HEK293 (cell line): ENCODE data around the gene IRF1.
"Not testable (repeated sequence)": the region's sequence is repeated elsewhere in the genome, so short reads cannot be mapped to it uniquely, and the experiment has no call there.

ENCODE experiments used
- ZNF121 ChIP-seq: fragments of 450-650 bp; formaldehyde crosslinking; IDR thresholded peaks from 2 replicates; pipeline ENCODE4 v1.5.1; 2016; ENCODE audit warnings: missing biosample characterization, missing genetic modification characterization
- ZNF274 ChIP-seq, 2 experiments: fragments of 200-500 bp in 1 of 2; fragments of 450-650 bp in 1 of 2; sonication (Bioruptor generic) in 1 of 2; formaldehyde crosslinking in 1 of 2; IDR thresholded peaks; 2 replicates each; pipeline versions ENCODE4 v1.5.1 to v1.6.1; 2014 to 2016; ENCODE audit warnings: borderline replicate concordance in 1 of 2, inconsistent platforms in 1 of 2, low read length in 1 of 2, missing biosample characterization in 1 of 2, missing genetic modification characterization in 1 of 2
- ZNF324 ChIP-seq: fragments of 450-650 bp; formaldehyde crosslinking; IDR thresholded peaks from 2 replicates; pipeline ENCODE4 v1.5.1; 2016; ENCODE audit warnings: missing biosample characterization, missing genetic modification characterization
- TF ChIP-seq, protein P1 (sequence below): fragments of 450-650 bp; formaldehyde crosslinking; conservative IDR thresholded peaks from 2 replicates; pipeline ENCODE4 v1.5.1; 2016; ENCODE audit warnings: low read depth, missing biosample characterization, missing genetic modification characterization

- TF ChIP-seq ZNF274 (IDR thresholded peaks at IDR 0.05; ENCODE audit: low read length); ZNF274 (tag by site-specific recombination; IDR thresholded peaks at IDR 0.05; ENCODE audit: borderline replicate concordance); ZNF324 (tag by site-specific recombination); ZNF121: not testable (repeated sequence)
- TF ChIP-seq, protein P1, sequence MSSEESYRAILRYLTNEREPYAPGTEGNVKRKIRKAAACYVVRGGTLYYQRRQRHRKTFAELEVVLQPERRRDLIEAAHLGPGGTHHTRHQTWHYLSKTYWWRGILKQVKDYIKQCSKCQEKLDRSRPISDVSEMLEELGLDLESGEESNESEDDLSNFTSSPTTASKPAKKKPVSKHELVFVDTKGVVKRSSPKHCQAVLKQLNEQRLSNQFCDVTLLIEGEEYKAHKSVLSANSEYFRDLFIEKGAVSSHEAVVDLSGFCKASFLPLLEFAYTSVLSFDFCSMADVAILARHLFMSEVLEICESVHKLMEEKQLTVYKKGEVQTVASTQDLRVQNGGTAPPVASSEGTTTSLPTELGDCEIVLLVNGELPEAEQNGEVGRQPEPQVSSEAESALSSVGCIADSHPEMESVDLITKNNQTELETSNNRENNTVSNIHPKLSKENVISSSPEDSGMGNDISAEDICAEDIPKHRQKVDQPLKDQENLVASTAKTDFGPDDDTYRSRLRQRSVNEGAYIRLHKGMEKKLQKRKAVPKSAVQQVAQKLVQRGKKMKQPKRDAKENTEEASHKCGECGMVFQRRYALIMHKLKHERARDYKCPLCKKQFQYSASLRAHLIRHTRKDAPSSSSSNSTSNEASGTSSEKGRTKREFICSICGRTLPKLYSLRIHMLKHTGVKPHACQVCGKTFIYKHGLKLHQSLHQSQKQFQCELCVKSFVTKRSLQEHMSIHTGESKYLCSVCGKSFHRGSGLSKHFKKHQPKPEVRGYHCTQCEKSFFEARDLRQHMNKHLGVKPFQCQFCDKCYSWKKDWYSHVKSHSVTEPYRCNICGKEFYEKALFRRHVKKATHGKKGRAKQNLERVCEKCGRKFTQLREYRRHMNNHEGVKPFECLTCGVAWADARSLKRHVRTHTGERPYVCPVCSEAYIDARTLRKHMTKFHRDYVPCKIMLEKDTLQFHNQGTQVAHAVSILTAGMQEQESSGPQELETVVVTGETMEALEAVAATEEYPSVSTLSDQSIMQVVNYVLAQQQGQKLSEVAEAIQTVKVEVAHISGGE (tag by site-specific recombination) = not testable (repeated sequence)
These were observed 23.2 kb upstream of the IRF1 start for GRCh38 chr5:132513618-132514336.
